LHCN-M2 (cell line): ENCODE data around the gene KCNAB1. TPM values are rescaled to one million over a fixed set of nuclear protein-coding genes. Genes with fewer than 3 reads are reported as not detected.
"Not testable (repeated sequence)": the region's sequence is repeated elsewhere in the genome, so short reads cannot be mapped to it uniquely, and the experiment has no call there.

Experiments
- DNase-seq: peaks from one replicate; pipeline ENCODE4 v3.0.0-alpha.2; 2012; ENCODE audit warnings: low read depth
- polyA plus RNA-seq: library from polyadenylated mRNA; unstranded; fragments of >200 nt; gene quantifications from one replicate; pipeline ENCODE4 v1.2.1, GENCODE V29; 2012; ENCODE audit warnings: missing spikeins
- total RNA-seq: library from RNA; depleted of rRNA; stranded (reverse); fragments of >200 nt; gene quantifications from 2 replicates; pipeline ENCODE4 v1.2.3, GENCODE V29; 2014; rRNA removed

KCNAB1 gene
- total RNA-seq = 0.19 and 0.57 TPM in 2 replicates
- 0.53 TPM for polyA plus RNA-seq

DNA sequence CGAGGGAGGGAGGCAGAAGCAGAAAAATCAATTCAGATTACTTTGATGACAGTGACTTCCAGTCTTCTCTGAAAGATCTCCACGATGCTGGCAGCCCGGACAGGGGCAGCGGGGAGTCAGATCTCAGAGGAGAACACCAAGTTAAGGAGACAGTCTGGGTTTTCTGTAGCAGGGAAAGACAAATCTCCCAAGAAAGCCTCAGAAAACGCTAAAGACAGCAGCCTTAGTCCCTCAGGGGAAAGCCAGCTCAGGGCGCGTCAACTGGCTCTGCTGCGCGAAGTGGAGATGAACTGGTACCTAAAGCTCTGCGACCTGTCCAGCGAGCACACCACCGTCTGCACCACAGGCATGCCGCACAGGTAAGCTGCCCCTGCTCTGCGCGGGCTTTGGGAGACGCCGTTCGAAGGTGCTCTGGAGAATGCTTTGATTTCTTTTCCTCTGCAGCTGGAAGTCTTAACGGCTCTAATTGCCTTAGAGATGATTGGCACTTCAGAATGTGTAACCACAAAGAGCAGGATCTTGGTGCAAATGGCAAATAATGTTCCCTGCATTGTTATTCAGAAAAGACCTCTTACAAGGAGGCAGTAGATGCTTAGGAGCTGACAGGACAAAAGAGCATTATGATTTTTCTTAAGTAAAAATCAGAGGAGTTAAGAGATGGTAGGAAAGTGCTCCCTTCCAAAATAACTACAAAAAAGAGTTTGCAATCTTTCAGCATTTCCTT lies at the start of gene KCNAB1:
Gene KCNAB1 (plus strand): TSS at position 51 of the 724 bp plus-strand sequence.
- no peak for DNase-seq

DNA sequence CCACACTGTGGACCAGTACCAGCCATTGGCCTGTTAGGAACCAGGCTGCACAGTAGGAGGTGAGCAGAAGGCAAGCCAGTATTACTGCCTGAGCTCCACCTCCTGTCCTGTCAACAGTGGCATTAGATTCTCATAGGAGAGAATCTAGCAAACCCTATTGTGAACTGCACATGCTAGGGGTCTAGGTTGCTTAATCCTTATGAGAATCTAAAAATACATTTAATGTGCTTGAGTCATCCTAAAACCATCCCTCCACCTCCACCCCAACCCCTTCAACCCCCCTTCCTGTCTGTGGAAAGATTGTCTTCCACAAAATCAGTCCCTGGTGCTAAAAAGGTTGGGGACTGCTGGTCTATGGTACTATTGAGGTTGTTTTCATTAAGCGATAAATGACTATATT lies 49.3 kb upstream of the KCNAB1 start:
- DNase-seq = no peak

DNA sequence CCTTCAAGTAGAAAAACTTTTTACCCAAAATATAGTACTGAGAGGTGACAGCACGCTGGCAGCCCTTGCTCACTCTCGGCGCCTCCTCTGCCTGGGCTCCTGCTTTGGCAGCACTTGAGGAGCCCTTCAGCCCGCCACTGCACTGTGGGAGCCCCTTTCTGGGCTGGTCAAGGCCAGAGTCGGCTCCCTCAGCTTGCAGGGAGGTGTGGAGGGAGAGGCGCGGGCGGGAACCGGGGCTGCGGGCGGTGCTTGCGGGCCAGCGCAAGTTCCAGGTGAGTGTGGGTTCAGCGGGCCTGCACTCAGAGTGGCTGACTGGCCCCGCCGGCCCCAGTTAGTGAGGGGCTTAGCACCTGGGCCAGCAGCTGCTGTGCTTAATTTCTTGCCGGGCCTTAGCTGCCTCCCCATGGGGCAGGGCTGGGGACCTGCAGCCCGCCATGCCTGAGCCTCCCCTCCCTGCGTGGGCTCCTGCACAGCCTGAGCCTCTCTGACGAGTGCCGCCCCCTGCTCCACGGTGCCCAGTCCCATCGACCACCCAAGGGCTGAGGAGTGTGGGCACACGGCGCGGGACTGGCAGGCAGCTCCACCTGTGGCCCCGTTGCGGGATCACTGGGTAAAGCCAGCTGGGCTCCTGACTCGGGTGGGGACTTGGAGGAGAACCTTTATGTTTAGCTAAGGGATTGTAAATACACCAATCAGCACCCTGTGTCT lies 47.3 kb upstream of the KCNAB1 start:
- not testable (repeated sequence) for DNase-seq

DNA sequence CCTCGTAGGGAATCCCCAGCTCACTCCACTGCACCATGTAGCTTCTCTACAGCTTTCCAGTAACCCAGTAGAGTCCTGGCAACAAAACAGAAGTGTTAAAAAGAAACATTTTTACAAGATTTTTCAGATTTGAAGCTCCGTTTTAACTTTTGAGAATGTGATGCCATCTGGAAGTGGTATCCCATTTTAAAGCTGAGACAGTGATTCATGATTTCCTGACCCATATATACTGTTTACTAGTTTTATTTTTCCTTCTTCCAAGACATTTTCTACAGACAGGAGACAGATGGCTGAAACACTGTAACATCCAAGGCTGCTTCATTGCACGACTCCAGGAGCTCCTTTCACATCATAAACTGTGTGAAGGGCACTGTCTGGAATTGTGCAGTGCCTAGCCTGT lies 30.3 kb upstream of the KCNAB1 start:
- no peak for DNase-seq

DNA sequence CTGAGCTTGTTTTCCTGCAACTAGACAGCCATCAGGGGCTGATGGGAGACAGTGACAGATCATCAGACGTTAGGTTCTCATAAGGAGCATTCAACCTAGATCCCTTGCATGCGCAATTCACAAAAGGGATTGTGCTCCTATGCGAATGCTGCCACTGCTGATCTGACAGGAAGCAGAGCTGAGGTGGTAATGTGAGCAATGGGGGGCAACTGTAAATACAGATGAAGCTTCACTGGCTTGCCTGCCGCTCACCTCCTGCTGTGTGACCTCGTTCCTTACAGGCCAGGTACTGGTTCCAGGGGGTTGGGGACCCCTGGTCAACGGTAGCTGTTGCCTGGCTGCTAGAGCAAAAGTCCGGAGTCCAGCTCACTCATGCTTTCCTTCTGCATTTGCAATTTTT lies 26.4 kb upstream of the KCNAB1 start:
- no peak for DNase-seq

DNA sequence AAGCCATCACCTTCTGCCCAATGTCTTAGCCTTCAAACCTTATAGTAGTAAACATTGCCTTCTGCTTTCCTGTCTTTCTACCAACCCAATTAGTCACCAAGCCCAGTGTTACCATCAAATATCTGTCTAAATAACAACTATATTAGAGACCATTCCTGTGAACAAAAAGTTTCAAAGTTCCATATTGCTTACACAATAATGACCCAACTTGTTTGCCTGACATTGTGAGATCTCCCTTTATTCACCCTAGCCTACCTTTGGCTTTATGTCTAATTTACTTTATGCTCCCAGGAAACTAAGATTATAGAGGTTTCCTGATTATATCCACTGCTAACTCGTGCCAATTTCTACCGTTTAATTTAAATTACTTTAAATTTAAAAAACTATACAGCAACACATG lies 26.0 kb upstream of the KCNAB1 start:
- DNase-seq = no peak

DNA sequence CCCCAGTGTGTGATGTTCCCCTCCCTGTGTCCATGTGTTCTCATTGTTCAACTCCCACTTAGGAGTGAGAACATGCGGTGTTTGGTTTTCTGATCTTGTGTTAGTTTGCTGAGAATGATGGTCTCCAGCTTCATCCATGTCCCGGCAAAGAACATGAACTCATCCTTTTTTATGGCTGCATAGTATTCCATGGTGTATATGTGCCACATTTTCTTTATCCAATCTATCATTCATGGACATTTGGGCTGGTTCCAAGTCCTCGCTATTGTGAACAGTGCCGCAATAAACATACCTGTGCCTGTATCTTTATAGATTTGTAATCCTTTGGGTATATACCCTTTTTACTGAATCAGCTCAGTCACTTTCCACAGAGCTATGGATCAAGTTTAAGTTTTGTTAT lies 24.7 kb upstream of the KCNAB1 start:
- DNase-seq = not testable (repeated sequence)

DNA sequence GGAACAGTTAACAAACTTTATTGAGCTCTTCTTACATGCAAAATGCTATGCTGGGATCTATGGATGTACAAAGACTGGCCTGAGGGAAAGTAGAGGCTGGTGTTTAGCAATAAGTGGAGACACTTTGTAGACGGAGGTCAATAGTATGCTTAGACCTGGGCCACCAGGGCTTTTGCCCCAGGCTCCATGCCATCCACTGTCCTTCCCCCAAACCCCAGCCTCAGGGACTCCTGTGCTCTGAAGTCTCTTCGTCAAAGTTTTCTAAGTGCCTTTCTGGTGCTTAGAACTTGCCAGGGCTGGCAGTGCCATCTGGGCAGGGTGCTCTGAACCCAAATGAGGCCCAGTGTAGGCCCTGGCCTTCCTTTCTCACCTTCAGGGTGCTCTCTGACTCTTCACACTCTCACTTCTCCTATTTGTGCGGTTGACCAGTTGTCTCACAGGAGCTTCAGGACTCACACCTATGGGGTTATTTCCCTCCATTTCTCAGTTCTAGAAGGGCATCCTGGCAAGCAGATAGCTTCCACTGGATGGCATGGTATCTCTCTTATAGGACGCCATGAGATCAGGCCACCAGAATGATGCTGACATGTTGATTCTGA lies 21.8 kb upstream of the KCNAB1 start:
- DNase-seq = no peak

DNA sequence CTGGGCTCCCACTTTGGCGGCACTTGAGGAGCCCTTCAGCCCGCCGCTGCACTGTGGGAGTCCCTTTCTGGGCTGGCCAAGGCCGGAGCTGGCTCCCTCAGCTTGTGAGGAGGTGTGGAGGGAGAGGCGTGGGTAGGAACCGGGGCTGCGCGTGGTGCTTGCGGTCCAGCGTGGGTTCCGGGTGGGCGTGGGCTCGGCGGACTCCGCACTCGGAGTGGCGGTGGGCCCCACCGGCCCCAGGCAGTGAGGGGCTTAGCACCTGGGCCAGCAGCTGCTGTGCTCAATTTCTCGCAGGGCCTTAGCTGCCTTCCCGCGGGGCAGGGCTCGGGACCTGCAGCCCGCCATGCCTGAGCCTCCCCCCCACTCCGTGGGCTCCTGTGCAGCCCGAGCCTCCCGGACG lies 21.0 kb upstream of the KCNAB1 start:
- DNase-seq = not testable (repeated sequence)

DNA sequence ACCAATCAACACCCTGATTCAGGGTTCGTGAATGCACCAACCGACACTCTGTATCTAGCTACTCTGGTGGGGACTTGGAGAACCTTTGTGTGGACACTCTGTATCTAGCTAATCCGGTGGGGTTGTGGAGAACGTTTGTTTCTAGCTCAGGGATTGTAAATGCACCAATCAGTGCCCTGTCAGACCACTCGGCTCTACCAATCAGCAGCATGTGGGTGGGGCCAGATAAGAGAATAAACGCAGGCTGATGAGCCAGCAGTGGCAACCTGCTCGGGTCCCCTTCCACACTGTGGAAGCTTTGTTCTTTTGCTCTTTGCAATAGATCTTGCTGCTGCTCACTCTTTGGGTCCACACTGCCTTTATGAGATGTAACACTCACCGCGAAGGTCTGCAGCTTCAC lies 20.4 kb upstream of the KCNAB1 start:
- not testable (repeated sequence) for DNase-seq

DNA sequence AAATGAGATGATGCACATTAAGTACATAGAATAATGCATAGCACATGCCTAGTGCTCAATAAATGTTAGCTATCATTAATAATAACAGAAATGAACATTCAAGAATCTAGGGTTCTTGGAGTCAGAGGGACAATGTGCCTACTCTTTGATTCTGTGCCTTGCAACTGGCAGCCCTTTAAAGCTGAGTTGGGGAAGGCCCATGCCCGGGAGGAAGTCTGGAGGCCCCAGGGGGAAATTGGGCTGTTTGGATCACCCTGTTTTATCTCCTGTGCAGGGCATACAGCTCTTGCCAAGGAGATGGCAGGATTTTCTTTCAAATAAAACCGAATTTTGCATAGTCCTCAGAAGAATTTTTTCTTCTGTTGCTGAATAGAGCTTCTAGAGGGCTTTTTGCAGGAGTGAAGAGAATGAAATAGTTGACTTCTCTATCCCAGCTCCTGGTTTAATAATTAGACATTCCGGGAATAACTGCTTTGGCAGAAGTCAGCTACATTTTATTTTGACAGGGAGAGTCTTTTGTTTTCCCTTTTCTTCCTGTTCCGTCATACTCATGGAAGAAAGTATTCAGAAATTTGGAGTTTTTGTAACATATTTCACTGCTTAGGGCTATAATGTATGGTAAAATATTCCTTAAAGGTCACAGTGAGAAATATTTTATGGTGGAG lies 18.0 kb upstream of the KCNAB1 start:
- DNase-seq = no peak

DNA sequence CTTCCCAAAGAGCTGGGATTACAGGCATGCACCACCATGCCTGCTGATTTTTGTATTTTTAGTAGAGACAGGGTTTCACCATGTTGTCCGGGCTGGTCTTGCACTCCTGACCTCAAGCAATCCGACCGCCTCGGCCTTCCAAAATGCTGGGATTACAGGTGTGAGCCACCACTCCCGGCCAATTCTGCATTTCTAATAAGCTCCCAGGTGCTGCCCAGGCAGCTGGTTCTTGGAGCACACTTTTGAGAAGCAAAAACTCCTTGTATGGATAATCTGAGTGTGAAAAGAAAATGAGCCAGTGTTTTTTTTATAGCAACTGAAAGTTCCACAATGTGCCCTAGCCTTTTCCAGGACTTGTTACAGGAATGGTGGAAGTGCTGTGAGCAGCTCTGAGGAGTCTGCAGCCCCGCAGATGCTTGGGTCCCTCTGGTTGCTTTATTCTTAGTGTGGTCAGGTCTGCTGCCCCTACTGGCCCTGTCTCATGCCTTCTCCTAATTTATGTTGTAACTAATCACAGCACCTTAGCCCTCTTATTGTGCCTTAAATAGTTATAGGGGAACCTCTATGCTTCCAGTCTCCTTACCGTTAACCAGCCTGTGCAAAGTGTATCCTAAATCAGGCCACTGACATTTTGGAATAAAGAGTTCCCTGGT lies 13.5 kb upstream of the KCNAB1 start:
- no peak for DNase-seq

DNA sequence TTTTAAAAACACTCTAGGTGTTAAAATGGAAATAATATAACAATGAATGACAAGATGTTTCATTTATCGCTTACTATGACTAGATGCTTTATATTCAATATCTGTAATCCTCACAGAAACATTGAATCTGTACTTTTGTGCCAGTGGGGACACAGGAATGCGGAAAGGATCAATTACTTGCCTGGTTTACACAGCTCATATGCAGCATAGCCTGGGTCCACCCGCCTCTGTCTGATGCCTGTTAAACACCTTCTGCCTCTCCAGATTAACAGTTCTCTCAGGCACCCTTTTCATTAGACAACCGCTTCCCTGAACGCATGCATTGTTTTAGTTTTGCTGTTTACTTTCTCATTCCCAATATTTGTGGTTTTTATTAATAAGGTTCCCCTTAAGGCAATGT lies 12.9 kb upstream of the KCNAB1 start:
- DNase-seq = no peak

DNA sequence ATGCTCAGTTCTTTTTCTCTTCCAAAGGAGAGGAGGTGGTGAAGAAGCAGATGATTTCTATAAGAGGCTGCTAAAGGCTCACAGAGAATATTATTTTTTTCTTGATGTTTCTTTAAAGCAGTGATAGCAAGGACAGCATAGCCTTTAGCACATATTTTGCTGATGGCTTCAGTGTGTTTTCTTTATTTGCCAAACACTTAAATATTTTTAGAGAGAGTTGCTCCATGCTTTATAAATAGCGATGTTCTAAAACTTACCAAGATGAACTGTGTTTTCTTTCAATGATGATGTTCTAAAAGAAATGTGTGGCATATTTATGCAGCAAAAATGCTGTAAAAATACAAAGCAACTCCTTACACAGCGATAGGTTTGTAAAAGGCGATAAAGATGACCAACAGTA lies 11.8 kb upstream of the KCNAB1 start:
- DNase-seq = no peak

DNA sequence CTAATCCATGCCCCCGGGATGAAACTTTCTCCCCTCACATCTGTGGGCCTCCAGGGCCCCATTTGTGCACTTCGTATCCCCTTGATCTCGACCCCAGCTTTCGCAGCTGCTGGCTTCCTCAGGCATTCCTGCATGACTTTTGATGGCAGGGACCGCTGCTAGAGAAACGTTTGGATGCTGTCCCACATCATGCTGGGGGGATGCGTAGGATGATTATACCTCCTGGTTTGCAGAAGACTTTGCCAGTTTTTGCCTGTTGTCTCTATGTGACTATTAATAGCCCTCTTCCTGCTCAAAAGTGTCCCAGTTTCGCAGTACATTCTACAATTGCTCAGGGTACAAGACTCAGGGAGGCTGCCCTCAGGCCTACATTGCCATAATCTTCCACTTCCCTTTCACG lies 10.4 kb upstream of the KCNAB1 start:
- no peak for DNase-seq

DNA sequence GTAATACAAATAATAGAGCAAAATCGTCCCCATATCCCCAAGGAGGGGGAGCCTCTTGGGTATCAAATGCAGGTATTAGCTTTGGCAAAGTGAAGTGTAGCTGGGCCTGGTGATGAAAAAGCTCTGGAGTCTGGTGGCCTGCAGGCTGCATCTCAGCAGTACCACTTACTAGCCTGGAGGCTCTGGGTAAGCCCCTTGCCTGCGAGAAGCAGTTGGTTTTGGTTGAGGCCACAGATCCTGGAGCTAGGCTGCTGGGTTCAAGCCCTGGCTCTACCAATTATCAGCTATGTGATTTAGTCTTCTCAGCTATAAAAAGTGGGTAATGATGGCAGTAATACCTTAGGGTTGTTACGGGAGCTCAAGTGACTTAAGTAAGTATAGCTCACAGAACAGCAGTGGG lies 6.1 kb downstream of the KCNAB1 start:
- no peak for DNase-seq

DNA sequence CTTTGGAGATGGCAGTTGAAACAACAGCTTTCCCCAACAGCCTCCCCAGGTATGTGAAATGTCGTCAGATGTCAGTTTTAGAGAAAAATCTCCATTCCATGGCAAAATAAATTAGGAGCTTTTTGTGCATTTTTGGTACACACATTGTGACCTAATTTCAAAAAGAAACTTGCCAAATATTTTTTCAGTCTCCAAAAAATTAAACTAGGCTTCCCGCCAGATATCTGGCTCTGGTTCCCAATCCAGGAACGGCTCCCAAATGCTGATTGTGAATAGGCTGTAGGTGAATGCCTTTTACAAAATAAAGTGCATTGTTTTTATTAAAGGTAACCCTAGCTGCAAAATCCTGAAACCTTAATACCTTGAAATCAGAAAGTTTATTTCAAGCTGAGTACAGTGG lies 10.9 kb downstream of the KCNAB1 start:
- no peak for DNase-seq

DNA sequence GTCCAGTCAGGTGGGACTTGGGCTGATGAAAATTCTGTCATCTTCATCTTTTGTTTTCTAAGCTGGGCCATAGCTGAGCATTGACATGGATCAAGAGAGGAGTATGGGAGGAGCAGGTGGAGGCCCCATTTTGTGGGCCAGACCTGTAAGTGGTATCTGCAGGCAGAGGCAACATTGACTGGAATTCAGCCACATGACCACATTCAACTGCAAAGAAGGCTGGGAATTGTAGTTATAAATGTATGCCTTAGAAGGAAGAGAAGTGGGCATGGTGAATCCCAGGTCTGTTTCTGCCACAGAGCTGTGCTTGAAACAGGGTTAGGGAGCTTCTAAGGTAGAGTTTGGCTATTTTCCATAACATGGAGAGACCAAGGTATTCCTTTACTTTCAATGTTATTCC lies 11.4 kb downstream of the KCNAB1 start:
- no peak for DNase-seq

DNA sequence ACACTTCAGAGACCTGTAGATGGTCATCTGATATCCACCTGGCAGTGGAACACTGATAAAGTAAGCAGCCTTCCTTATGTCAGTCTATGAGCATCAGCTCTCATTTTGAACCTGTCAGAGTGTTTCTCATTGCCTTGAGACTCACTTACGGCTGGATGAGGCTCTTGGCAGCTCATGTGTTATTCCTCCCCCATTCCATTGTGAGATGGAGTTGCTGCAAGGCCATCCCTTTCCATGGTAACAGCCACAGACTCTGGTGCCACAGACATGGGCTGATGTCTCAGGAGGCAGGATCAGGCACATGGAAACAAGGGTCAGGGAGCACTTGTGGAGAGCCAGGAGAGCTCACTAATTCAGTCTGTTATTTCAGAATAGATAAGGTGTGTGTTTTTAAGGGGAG lies 11.9 kb downstream of the KCNAB1 start:
- no peak for DNase-seq

DNA sequence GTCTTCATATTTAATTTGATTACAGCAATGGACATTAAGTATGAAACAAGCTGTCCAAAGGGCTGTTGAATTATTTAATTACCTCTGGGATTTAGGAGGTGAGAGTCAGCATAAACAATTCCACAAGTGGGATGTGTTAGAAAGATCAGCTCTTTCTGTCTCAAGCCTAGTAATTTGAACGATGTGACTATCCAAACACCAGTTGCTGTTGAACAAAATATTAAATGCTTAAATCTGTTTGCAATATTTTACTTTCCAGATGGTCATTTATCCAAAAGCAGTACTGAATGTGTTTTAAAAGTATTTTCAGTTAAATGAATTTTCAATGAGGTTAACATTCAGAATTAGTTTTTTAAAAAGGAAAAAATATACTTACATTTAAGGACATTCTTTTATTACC lies 12.7 kb downstream of the KCNAB1 start:
- no peak for DNase-seq

DNA sequence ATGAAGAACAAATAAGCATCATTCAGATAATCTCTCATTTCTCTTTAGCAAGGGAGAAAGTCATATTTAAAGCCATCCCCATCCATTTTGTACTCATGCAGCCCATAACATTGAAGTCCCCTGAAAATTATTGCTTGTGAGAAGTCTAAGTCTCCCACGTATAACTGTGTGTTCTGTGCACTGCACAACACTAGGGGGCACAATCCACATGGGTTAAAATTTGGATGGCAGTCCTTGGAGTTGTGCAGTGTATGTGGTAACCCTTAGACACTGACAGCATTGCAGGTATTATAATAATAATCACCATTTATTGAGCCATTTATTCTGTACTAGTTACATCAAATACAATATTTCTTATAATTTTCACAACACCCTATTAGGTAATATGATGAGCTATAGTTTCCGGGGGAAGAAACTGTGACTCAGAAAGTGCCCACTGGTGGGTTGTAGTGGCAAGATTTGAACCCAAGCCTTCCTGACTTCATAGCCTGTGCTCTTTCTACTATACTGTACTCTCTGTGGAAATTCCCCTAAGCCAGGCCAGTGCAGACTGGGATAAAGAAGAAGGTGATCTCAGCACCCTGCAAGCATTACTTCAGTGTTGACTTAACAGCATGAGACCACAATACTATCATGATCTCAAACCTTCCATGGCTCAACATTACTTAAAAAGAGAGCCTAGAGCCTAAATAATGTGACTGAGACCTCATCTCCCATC lies 15.7 kb downstream of the KCNAB1 start:
- DNase-seq = peak; percentile 4
